Measurements from ENCODE around the gene ADRM1.

The ADRM1 gene

GRCh38 chr20:62342910-62343309 is 40.1 kb downstream of the ADRM1 start:
- no peak for DNase-seq

GRCh38 chr20:62344092-62344491 is 41.3 kb downstream of the ADRM1 start:
- no peak for DNase-seq

- no peak for DNase-seq
Measured at GRCh38 chr20:62344782-62345181, 42.0 kb downstream of the ADRM1 start.

- DNase-seq = no peak
Measured at GRCh38 chr20:62345681-62346370, 43.0 kb downstream of the ADRM1 start.

GRCh38 chr20:62346398-62347150 is 43.8 kb downstream of the ADRM1 start:
- no peak for DNase-seq

- no peak for DNase-seq
Measured at GRCh38 chr20:62347151-62347404, 44.3 kb downstream of the ADRM1 start.

GRCh38 chr20:62347445-62347844 is 44.6 kb downstream of the ADRM1 start:
- DNase-seq = no peak

GRCh38 chr20:62348604-62349003 is 45.8 kb downstream of the ADRM1 start:
- DNase-seq = no peak

GRCh38 chr20:62349556-62350097 is 46.8 kb downstream of the ADRM1 start:
- DNase-seq = no peak

GRCh38 chr20:62350098-62350628 is 47.4 kb downstream of the ADRM1 start:
- no peak for DNase-seq

GRCh38 chr20:62350629-62351422 is 48.0 kb downstream of the ADRM1 start:
- no peak for DNase-seq

GRCh38 chr20:62351469-62352401 is 48.9 kb downstream of the ADRM1 start:
- no peak for DNase-seq

- DNase-seq = no peak
Measured at GRCh38 chr20:62352402-62353288, 49.8 kb downstream of the ADRM1 start.

GRCh38 chr20:62353289-62354030 is 50.7 kb downstream of the ADRM1 start:
- DNase-seq = no peak

- no peak for DNase-seq
Measured at GRCh38 chr20:62354031-62354808, 51.4 kb downstream of the ADRM1 start.

- DNase-seq = no peak
Measured at GRCh38 chr20:62354811-62355341, 52.1 kb downstream of the ADRM1 start.

GRCh38 chr20:62355516-62355877 is 52.7 kb downstream of the ADRM1 start:
- DNase-seq = no peak

- no peak for DNase-seq
Measured at GRCh38 chr20:62355878-62356588, 53.2 kb downstream of the ADRM1 start.

Measured in CD4-positive, alpha-beta T cell treated with Interferon alpha-2 for 1 hour (primary cell).